RWPE1 (cell line): ENCODE results near the gene CD55.

Source experiments
- CTCF ChIA-PET: fragments of 350-600 bp; sonication (Branson Sonifier 250); formaldehyde crosslinking; extraction: SDS; loops from one replicate; lab custom pipeline; 2021; lab: Yijun Ruan, JAX
- POLR2A ChIA-PET: fragments of 400-600 bp; formaldehyde crosslinking; extraction: SDS; loops from one replicate; lab custom pipeline; 2020; ENCODE audit warnings: antibody characterized with exemption; ENCODE audit not compliant: low non-redundant PET; lab: Yijun Ruan, JAX
- DNase-seq: peaks from one replicate; pipeline ENCODE4 v3.0.0; 2012; ENCODE audit warnings: low spot score
- H3K27ac ChIP-seq: fragments of 450-650 bp; 2 replicates; pipeline ENCODE4 v1.5.1; 2017
- CTCF ChIP-seq: fragments of 450-650 bp; conservative IDR thresholded peaks from 2 replicates; pipeline ENCODE4 v1.5.1; 2017; ENCODE audit warnings: low read depth, mild to moderate bottlenecking

Gene CD55

GRCh38 chr1:207304710-207305488, 16.6 kb upstream of the CD55 start:
- ChIA-PET CTCF (interaction anchor here (0.7 to 1.1 kb wide), 3 partner anchors 9 to 408 kb away, joined by 3 read pairs; no protein-coding TSS in a partner anchor), POLR2A (no interaction called here)
- H3K27ac ChIP-seq = no peak overlapping the region
- DNase-seq = peak; percentile 53
- no peak for TF ChIP-seq CTCF

GRCh38 chr1:207305489-207305873, 16.0 kb upstream of the CD55 start:
- CTCF ChIA-PET = interaction anchor here (0.7 to 0.9 kb wide), 2 partner anchors 21 to 409 kb away, joined by 3 read pairs; no protein-coding TSS in a partner anchor
- POLR2A ChIA-PET = no interaction called here
- H3K27ac ChIP-seq = no peak overlapping the region
- no peak for DNase-seq
- TF ChIP-seq CTCF = no peak

GRCh38 chr1:207306023-207306422, 15.5 kb upstream of the CD55 start:
- ChIA-PET CTCF (interaction anchor here (0.7 kb wide), 2 partner anchors 22 to 215 kb away, joined by 3 read pairs; no protein-coding TSS in a partner anchor), POLR2A (no interaction called here)
- TF ChIP-seq CTCF = no peak
- no peak for DNase-seq
- H3K27ac ChIP-seq = no peak overlapping the region

GRCh38 chr1:207306603-207307002, 14.9 kb upstream of the CD55 start:
- POLR2A ChIA-PET = no interaction called here
- no peak for DNase-seq
- CTCF ChIA-PET = interaction anchor here (0.7 kb wide), 1 partner anchor 216 kb away, joined by 3 read pairs; no protein-coding TSS in a partner anchor
- no peak for TF ChIP-seq CTCF
- H3K27ac ChIP-seq = no peak overlapping the region

- no peak for TF ChIP-seq CTCF
- DNase-seq = no peak
- no peak overlapping the region for H3K27ac ChIP-seq
- ChIA-PET CTCF (no interaction called here), POLR2A (no interaction called here)
Observed at GRCh38 chr1:207308451-207309190, 12.9 kb upstream of the CD55 start.

- ChIA-PET CTCF (no interaction called here), POLR2A (no interaction called here)
- no peak for TF ChIP-seq CTCF
- DNase-seq = peak; percentile 87
- no peak overlapping the region for H3K27ac ChIP-seq
Observed at GRCh38 chr1:207309745-207310273, 11.7 kb upstream of the CD55 start.
